ENCODE results near the gene INSM1.

INSM1 gene

GRCh38 chr20:20395087-20395486 lies 27.2 kb downstream of the INSM1 start:
- DNase-seq (ENCODE audit: low spot score) = no peak

GRCh38 chr20:20395903-20396568 lies 28.1 kb downstream of the INSM1 start:
- no peak for DNase-seq (ENCODE audit: low spot score)

GRCh38 chr20:20396794-20397193 lies 28.9 kb downstream of the INSM1 start:
- no peak for DNase-seq (ENCODE audit: low spot score)

- no peak for DNase-seq (ENCODE audit: low spot score)
Observed at GRCh38 chr20:20398123-20398522, 30.2 kb downstream of the INSM1 start.

- DNase-seq (ENCODE audit: low spot score) = no peak
Observed at GRCh38 chr20:20399531-20400500, 31.9 kb downstream of the INSM1 start.

- no peak for DNase-seq (ENCODE audit: low spot score)
Observed at GRCh38 chr20:20401991-20402390, 34.1 kb downstream of the INSM1 start.

GRCh38 chr20:20404633-20405032 lies 36.7 kb downstream of the INSM1 start:
- no peak for DNase-seq (ENCODE audit: low spot score)

GRCh38 chr20:20405623-20406022 lies 37.7 kb downstream of the INSM1 start:
- no peak for DNase-seq (ENCODE audit: low spot score)

GRCh38 chr20:20406306-20406705 lies 38.4 kb downstream of the INSM1 start:
- no peak for DNase-seq (ENCODE audit: low spot score)

GRCh38 chr20:20407891-20408805 lies 40.2 kb downstream of the INSM1 start:
- DNase-seq (ENCODE audit: low spot score) = peak; percentile 82

GRCh38 chr20:20409331-20409730 lies 41.4 kb downstream of the INSM1 start:
- DNase-seq (ENCODE audit: low spot score) = no peak

- peak; percentile 81 for DNase-seq (ENCODE audit: low spot score)
Observed at GRCh38 chr20:20410678-20411077, 42.8 kb downstream of the INSM1 start.

- no peak for DNase-seq (ENCODE audit: low spot score)
Observed at GRCh38 chr20:20411402-20411801, 43.5 kb downstream of the INSM1 start.

GRCh38 chr20:20411836-20412235 lies 43.9 kb downstream of the INSM1 start:
- peak; percentile 36 for DNase-seq (ENCODE audit: low spot score)

GRCh38 chr20:20412750-20413149 lies 44.8 kb downstream of the INSM1 start:
- no peak for DNase-seq (ENCODE audit: low spot score)

GRCh38 chr20:20413810-20414281 lies 45.9 kb downstream of the INSM1 start:
- DNase-seq (ENCODE audit: low spot score) = no peak

GRCh38 chr20:20414640-20415220 lies 46.8 kb downstream of the INSM1 start:
- DNase-seq (ENCODE audit: low spot score) = no peak

- no peak for DNase-seq (ENCODE audit: low spot score)
Observed at GRCh38 chr20:20415321-20415720, 47.4 kb downstream of the INSM1 start.

GRCh38 chr20:20417876-20418676 lies 50.2 kb downstream of the INSM1 start:
- no peak for DNase-seq (ENCODE audit: low spot score)
